Measurements from ENCODE around the gene TMEM26.

The TMEM26 gene

GRCh38 chr10:61448841-61449600, 4.2 kb downstream of the TMEM26 start:
- H3K4me3 ChIP-seq, result no peak overlapping the region
- DNase-seq (ENCODE audit: low spot score), result no peak
- no peak overlapping the region for H3K27ac ChIP-seq
- TF ChIP-seq CTCF (IDR thresholded peaks at IDR 0.05), result no peak

DNA sequence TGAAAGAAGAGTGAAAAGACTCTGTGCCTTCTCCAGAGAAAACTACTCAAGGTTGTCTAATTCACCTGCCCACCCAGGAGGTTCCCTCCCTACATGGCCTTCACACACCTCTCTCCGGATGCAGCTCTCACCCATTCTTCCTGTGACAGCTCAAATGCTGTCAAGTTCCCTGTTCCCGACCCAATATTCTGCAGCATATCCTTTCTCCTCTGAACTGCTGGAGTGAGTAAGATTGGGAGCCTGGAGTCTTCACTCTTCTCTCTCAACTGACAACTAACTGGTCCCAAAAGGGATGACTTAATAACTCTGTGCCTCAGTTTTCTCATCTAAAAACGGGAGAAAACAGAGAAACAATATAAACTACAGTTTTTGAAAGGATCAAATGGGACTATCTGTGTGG, 5.1 kb downstream of the TMEM26 start:
- no peak for TF ChIP-seq CTCF (IDR thresholded peaks at IDR 0.05)
- H3K4me3 ChIP-seq, result no peak overlapping the region
- no peak for DNase-seq (ENCODE audit: low spot score)
- no peak overlapping the region for H3K27ac ChIP-seq

GRCh38 chr10:61439058-61439609, 14.0 kb downstream of the TMEM26 start:
- Histone ChIP-seq H3K27ac (no peak overlapping the region), H3K4me3 (no peak overlapping the region)
- no peak for TF ChIP-seq CTCF (IDR thresholded peaks at IDR 0.05)
- DNase-seq (ENCODE audit: low spot score), result no peak

- Histone ChIP-seq H3K27ac (no peak overlapping the region), H3K4me3 (no peak overlapping the region)
- no peak for DNase-seq (ENCODE audit: low spot score)
- no peak for TF ChIP-seq CTCF (IDR thresholded peaks at IDR 0.05)
Measured at GRCh38 chr10:61438141-61438988, 14.8 kb downstream of the TMEM26 start.

DNA sequence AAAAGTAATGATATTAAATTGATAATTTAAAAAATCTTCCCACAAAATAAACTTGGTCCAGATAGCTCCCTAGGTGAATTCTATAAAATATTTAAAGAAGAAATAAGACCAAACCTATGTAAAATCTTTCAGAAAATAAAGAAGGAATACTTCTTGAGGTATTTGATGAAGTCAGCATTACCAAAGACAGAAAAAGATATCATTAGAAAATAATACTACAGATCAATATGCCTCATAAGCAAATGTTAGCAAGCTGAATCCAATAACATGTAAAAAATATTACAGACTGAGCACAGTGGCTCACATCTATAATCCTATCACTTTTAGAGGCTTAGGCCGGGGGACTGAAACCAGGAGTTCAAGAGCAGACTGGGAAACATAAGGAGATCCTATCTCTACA, 30.0 kb downstream of the TMEM26 start:
- no peak for TF ChIP-seq CTCF (IDR thresholded peaks at IDR 0.05)
- Histone ChIP-seq H3K4me3 (no peak overlapping the region), H3K27ac (no peak overlapping the region)
- DNase-seq (ENCODE audit: low spot score), result no peak

GRCh38 chr10:61417661-61418060, 35.5 kb downstream of the TMEM26 start:
- no peak for TF ChIP-seq CTCF (IDR thresholded peaks at IDR 0.05)
- no peak for DNase-seq (ENCODE audit: low spot score)
- Histone ChIP-seq H3K27ac (no peak overlapping the region), H3K4me3 (no peak overlapping the region)

Data from coronary artery (tissue), 2 donors.